ENCODE data around the gene LMF1. TPM values are rescaled to one million over a fixed set of nuclear protein-coding genes. Genes with fewer than 3 reads are reported as not detected.
A peak's percentile ranks its signal among the peaks of the same experiment; 100 is the strongest.

The LMF1 gene
- total RNA-seq, 1 donor from 2014 or later = 9.4 TPM

DNA sequence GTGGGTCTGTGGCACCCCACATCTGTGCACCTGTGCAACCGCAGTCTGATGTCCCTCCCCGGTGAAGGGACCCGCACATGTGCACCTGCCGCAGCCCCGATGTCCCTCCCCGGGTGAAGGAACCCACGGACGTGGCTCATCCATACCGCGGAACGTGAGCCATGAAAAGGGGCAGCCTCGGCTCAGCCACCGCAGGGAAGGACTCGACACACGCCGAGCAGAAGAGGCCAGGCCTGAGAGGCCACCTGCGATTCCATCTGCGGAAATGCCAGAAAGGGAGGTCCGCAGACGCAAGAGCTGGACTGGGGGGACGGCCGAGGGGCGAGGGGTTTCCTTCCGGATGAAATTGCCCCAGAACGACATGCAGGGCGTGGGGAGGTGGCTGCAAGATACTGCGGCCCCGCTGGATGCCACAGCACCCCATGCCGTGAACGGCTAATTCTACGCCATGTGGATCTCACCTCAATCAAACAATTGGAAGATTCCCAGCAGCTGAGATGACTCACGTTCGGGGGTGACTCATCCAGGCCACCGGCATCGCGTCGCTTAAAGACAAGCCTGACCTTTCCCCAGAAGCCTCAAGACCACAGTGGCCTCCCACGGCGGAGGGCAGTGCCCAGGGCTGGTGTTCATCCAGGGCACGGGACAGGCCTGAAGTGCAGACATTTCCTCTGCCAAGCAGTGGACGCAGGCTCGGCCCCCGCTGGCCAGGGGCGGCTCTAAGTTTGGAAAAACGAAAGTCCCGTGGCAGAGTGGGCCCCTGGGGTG is 31.8 kb upstream of the LMF1 start:
- DNase-seq = no peak

DNA sequence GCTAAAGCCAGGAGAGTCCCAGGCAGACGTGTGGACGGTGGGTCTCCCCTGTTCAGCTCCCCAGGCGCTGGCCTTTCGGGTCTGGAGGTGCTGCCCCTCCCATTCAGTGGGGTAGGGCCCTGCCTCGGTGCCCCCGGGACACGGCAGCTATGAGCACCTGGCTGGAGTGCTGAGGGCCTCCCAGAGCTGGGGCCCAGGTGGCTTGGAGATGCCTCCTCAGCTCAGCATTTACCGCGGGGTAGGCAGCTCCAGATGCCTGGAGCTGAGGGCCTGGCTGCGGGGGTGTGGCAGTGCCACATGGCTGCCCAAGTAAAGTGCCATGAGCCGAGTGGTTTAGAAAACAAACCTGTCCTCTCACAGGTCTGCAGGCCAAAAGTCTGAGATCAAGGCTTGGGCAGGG is 30.3 kb upstream of the LMF1 start:
- DNase-seq = no peak

DNA sequence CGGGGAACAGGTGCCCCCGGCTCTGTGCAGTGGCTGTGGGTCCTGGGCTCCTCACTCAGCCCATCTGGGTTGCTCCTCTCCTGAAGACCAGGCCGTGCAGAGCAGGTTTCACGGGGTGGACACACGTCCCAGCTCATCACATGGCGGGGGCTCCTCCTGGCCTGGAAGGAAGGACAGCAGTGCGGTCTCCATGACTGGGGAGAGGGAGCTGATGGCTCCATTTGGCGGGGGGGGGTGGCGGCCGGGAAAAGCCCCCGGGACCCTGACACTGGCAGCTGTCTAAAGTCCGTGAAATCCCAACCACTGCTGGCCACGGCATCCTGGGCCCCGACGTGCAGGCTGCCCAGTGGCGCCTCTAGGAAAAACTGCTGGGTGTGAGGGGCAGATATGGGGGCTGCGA is 29.8 kb upstream of the LMF1 start:
- DNase-seq = no peak

DNA sequence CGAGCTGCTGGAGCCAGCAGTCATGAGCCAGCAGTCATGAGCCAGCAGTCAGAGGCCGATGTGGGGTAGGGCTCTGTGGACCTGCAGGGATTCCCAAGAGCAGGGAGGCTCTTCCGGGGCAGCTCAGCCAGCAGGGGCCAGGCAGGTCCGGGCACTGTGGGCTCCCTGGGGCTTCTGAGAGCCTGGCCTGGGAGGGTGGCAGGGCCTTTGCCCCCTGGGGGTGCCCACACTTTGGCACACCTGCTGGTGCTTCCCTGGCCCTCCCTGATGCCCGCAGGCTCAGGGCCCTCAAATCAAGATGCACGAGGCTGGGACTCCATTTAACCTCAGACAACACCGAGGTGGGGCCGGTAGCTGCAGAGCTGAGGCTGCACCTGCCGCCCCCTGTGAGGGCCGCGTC is 28.9 kb upstream of the LMF1 start:
- no peak for DNase-seq

DNA sequence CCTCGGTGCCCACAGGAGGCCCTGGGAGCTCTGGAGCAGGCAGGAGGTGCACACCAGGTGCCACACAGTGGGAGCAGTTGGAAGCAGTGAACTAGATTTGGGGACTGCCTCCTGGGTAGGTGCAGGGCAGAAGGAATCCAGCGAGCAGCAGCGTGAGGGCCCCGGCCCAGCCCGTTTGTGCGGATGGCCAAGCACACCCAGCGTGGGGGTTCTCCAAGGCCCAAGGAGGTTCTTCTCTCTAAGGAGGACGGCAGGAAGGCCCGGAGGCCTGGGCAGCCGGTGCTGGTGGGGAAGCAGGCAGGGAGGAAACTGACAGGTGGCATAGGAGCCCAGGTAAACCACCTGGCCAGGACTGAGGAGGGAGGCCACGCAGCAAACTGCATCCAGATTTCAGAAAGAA is 27.8 kb upstream of the LMF1 start:
- no peak for DNase-seq

DNA sequence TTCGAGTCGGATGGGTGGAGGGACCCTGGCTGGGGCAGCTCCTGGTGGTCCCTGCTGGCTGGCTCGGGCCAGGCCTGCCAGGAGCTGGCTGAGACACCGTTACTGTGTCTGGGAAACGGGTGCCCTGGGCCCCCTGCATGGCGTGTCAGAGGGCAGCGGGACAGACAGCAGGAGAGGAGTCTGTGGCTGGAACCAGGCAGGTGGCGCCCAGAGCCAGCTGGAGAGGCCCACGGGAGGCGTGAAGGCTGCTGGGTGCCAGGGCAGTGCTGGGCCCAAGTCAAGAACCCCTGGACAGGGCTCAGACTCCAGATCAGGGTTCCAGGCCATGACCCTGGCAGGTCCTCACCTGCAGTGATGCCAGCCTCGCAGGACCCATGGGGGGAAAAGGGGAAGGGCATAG is 27.4 kb upstream of the LMF1 start:
- no peak for DNase-seq

DNA sequence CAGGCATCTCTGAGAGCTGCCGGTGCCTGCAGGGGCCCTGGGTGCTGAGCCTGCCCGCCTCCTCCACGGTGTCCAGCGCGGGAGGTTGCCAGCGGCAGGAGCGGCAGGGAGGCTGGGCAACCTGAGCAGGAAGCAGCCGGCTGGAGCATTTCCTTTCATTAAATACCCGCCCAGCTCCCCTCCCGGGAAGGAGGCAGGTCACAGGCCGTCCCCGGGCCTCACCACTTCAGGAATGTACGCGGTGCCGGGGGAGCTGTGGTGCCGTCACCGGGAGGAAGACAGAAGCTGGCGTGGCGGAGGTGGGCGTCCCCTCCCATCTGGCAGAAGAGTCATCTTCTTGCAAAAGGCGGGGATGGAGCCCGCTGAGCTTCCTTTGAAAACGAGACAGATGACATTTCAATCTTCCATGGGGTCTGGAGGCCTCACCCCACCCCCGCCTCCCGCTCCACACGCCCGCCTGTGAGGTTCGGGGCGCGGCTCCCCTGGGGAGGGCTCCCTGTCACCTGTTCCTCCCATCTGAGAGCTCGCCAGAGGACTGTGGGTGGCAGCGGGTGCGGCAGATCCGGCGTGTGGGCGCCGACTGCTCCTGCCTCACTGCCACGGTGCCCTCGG is 26.8 kb upstream of the LMF1 start:
- peak; percentile 42 for DNase-seq

DNA sequence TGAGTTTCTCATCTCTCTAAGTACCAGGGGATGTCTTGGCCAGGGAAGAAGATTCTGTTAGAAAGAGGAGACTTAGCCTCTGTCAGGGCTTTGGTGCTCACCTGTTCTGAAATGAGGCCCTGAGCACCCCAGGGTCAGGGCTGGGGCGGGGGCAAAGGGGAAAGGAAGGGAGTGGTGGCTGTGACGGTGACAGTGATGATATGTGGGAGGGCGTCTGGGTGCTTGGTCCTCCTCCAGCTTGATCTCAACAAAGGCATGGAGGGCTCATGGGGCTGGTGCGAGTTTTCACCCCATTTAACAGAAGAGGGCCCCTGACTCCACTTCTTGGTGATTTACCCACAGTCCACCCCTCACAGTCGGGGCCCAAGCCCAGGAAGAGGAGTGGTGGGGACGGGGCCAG is 25.9 kb upstream of the LMF1 start:
- DNase-seq = no peak

DNA sequence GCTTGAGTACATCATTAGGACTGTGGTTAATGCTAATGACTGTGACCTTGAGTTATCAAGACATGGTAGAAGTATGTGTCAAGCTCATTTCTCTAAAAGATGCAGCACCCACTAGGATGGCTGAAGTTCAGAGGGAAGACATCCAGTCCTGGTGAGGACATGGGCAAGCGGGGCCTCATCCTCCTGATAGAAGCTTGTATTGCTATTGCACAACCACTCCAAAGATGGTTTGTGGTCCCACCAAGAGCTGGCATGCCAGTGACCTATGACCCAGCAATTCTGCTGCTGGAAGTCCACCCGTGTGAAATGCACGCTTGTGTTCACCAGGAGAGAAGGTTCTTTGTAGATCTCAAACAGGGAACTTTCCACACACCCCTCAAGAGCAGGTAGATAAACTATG is 25.0 kb upstream of the LMF1 start:
- no peak for DNase-seq

DNA sequence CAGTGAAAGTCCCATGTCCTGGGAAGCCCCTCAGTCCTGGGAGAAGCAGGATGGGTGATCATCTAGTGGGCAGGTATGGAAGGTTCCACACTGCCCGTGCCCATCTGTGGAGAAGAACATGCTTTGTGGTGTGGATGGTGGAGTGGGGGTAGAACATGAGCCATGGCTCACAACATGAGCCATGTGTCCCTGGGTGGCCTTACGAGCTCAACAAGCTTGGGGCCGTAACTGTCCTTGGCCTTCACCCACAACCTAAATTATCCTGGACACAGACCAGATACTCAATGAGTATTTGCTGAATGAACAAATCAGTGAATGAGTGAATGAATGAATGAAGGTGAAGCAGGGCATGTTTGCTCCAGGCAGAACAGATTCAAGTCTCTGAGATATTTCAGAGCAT is 24.3 kb upstream of the LMF1 start:
- DNase-seq = no peak

DNA sequence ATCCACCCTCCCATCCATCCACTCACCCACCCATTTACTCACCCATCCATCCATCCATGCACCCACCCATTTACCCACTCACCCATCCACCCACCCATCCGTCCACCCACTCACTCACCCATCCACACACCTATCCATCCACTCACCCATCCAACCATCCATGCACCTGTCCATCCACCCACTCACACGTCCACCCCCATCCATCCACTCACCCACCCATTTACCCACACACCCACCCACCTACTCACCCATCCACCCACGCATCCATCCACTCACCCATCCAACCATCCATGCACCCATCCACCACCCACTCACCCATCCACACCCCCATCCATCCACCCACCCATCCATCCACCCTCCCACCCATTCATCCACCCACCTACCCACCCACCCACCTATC is 22.9 kb upstream of the LMF1 start:
- DNase-seq = no peak

DNA sequence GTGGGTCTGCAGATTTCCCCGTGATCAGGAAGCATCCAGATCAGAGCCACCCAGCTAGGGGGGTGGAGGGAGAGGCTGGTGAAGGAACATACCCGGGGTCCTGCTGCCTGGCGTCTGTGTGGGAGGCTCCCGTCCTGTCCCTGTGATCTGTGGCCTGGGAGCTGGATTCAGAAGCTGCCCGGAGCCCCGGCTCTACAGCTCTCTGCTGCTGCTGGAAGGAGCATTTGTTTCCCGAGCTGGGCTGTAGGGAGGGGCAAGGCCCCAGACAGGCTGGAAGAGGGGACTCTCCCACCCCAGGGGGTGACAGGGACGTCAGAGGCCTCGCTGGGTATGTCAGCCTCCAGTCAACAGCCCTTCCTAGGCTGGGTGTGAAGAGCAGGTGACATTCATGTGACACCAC is 21.0 kb upstream of the LMF1 start:
- no peak for DNase-seq

DNA sequence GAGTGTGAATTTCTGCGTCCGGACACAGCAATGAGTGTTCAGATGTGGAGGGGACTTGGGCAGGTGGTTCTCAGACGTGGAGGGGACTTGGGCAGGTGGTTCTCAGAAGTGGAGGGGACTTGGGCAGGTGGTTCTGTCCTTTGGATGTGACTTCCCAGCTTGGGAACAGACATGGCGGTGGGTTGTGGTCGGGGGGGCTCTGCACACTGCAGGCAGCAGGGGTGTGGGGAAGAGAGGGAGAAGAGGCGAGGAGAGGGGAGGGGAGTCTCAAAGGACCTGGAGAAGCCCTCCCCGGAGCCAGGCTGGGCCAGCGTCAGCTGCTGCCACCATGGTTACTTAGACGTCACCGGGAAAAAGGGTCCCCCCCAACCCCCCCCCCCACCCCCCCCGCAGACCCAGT is 20.6 kb upstream of the LMF1 start:
- no peak for DNase-seq

DNA sequence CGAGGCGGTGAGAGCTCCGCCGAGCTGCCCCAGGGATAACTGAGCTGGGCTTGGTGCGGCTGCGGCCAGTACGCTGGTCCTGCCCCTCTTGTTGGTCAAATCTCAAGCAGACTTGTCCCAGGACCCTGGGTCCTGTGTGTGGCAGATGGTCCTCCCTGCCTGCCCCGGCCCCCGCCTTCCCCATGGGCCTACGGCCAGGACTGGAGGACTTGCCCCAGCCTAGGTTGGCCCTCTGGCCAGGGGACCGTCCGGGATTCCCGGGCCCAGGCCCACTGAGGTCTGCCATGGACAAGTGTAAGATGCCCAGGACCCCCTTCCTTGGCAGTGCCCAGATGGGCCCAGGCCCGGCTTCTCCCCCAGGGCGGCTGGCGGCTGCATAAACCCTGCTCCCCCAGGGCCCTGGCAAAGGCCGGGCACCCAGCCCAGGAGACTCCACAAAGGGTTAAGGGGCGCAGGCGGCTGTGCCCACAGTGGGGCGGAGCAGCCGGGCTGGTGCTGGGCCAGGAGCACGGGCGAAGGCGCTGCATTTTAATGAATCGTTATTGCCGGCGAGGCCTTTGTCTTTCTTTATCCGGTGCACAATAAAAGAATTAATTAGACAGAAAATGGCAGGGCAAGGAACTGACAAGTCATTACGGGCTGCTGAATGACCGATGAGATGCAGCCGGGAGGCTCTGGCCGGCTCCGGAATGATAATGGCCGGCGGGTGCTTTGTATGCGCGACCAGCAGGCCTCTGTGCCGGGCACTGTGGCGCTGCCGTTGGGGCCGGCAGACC is 19.9 kb upstream of the LMF1 start:
- no peak for DNase-seq

DNA sequence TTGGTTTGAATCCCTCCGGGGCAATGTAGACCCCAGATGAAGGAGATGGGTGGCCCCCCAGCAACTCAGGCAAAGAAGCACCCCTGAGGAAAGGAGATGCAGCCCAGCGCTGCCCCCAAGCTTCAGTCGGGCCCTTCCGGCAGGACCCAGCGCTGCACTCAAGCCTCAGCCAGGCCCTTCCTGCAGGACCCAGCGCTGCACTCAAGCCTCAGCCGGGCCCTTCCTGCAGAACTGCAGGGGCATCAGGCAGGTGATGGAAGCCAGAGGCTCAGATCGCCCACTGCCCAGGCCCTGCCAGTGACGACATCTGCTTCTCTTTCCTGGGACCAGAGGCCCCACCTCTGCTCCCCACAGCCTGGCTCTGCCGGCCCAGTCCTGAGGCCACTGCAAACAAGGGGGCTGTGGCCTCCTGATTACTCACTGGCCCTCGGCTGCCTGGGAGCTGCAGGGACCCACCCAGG is 18.6 kb upstream of the LMF1 start:
- DNase-seq = no peak

DNA sequence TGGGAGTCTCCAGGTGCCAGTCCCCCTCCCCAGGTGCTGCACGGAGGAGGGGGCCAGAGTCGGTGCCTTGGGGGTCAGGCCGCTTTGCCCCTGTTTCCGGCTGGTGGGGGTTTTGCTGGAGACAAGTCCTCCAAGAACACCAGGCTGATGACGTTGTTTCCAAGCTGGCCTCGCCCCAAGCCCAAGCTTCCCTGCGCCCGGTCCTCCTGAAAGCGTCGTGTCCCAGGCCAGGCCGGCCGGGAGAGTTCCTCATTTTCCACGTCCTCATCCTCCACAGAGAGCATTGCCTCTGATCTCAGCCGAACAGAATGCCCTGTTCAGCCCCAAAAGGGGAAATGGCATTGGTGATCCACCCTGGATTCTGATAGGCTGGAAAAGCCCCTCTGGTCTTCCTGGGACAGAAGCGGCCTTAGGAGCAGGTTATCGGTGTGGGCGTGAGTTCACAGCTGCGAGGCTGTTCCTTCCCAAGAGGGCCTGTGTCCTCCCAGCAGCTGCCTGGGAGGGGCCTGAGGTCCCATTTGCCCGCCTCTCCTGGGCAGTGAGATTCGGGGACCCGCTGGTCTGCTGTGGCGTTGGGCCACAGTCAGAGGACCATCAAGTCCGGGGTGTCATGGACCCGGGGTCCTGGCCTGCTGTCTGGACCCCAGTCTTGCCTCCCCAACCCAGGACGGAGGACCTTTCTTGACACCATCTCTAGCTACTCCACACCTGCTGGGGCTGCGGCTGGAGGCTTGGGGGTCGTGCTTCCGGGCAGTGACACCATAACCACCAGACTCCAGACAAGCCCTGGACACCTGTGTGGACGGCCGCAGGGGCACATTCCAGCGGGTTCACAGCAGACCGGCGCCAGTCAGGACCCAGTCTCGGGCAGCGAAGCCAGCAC is 17.9 kb upstream of the LMF1 start:
- DNase-seq = no peak

DNA sequence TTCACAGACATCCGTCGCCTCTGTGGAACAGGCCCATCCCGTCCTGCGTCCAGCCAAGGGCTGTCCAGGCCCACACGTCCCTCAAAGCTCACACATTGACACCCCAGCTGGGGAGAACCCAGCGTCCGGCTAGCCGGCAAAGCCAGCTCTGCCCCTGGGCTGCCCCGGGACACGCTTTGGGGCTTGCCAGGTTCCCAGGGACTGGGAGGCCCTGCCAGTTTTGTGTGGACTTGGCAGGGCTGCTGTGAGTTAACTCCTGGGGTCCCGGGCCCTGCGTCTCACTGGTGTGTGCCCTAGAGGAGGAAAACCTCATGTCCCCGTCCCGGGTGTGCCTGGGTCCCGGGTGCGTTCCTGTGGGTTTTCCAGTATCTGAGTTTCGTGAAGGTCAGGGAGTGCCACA is 17.1 kb upstream of the LMF1 start:
- DNase-seq = no peak

DNA sequence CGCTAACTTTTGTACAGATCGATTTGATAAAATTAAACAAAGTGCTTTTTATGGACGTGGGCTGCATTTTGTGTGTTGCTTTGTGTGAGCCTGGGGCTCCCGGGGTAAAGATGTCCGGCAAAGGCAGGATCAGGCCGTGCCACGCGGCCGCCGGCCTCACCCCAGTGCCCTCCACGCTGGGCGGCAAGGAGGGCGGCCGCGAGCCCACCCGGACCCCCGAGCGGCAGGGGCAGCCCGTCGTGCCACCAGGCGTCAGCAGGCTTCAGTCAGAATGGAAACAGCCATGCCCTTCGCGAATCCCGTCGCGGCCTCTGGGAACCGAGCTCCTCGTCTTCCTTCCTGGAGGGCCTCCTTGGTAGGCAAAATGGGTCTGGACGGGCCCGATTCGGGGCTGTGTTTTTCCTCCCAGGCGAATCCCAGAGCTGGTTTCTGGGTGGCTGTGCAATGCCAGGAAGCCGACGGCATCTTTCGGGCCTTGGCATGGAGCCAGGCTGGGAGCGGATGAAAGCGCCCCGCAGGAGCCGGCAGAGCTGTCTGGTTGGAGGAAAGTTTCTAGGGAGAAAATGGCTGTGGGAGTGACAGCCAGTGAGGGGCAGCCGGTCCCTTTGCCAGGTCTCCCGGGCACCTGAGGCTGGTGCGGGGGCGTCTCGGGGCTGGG is 16.3 kb upstream of the LMF1 start:
- DNase-seq = no peak

DNA sequence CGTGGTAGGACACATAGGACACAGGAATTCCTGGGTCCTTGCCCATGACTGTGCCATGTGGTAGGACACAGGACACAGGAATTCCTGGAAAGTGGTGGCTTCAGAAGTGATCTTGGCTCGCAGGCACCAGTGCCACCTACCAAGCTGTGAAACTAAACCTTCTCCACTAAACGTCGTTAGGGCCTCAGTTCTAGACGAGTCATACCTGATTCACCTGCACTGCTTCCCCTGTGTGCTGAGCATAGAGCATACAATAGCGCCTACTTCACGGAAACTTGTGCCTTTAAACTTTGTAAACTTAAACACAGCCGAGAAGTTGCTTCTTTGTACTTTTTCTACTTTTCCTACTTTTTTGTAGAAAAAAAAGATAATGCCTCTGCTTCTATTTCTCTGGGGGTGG is 15.6 kb upstream of the LMF1 start:
- no peak for DNase-seq

DNA sequence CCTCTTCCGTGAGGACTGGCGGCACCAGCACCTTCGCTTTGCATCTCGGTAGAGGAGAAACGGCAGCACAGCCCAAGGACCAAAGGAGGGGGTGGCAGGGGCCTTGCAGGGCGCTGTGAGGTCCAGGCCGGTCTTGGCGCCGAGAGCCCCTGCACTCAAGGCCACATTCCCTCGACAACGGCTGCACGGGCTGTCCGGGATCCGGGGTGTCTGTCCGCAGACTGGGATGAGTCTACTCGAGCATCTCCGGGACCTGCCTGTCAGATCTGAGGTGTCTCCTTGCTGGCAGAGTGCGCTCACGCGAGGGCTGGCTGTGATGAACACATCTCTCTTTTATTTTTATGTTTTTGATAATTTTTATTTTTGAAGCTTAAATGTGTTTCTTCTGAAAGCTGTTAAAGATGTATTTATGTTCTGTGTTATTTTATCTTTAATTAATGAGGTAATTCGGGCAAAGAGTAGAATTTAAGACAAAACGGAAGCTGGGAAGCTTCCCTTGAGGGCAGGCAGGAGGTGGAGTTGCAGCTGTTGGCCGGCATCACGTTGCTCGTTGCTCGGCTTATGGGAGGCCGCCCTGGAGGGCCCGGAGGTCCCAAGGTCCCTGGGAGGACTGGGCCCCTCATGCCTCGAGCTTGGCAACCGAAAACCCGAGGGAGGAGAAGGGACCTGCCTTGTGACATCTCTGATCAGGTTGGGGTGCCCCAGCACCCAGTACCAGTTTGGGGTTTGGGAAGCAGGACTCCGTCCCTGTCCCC is 15.0 kb upstream of the LMF1 start:
- DNase-seq = no peak

Measured in occipital lobe (tissue), 2 donors.